WTC11 (cell line): ENCODE measurements around the gene LAGE3.

ENCODE experiments used
- CTCF ChIP-seq: fragments of 200-600 bp; IDR thresholded peaks from 2 replicates; pipeline ENCODE4 v1.8.0; 2022; ENCODE audit warnings: antibody characterized with exemption
- ELF4 ChIP-seq: sonication (generic); formaldehyde crosslinking; IDR thresholded peaks from 2 replicates; pipeline ENCODE4 v1.8.1; 2022; ENCODE audit warnings: low read depth, mild to moderate bottlenecking, moderate library complexity, missing genetic modification reagents
- HMGXB4 ChIP-seq: sonication (generic); formaldehyde crosslinking; IDR thresholded peaks from 2 replicates; pipeline ENCODE4 v1.8.1; 2023; ENCODE audit warnings: mild to moderate bottlenecking, moderate library complexity, missing genetic modification reagents
- JUN ChIP-seq: sonication (generic); formaldehyde crosslinking; IDR thresholded peaks from 2 replicates; pipeline ENCODE4 v1.8.0; 2023; ENCODE audit warnings: mild to moderate bottlenecking, missing genetic modification reagents
- NFE2L1 ChIP-seq: sonication (generic); formaldehyde crosslinking; IDR thresholded peaks from 2 replicates; pipeline ENCODE4 v1.8.1; 2023; ENCODE audit warnings: missing genetic modification reagents
- NFYB ChIP-seq: sonication (generic); formaldehyde crosslinking; conservative IDR thresholded peaks from 2 replicates; pipeline ENCODE4 v1.8.0; 2022; ENCODE audit warnings: low read depth, missing genetic modification reagents
- USF2 ChIP-seq: sonication (generic); formaldehyde crosslinking; IDR thresholded peaks from 2 replicates; pipeline ENCODE4 v1.8.1; 2023; ENCODE audit warnings: mild to moderate bottlenecking, missing genetic modification reagents, moderate library complexity
- ZNF121 ChIP-seq: sonication (generic); formaldehyde crosslinking; IDR thresholded peaks from 2 replicates; pipeline ENCODE4 v1.8.0; 2023; ENCODE audit warnings: missing genetic modification reagents

- TF ChIP-seq CTCF (no peak), ELF4 (CRISPR knock-in tag) (no peak), USF2 (CRISPR knock-in tag) (no peak), JUN (no peak), HMGXB4 (CRISPR knock-in tag) (no peak), NFYB (CRISPR knock-in tag) (no peak), ZNF121 (CRISPR knock-in tag) (no peak), NFE2L1 (no peak)
These were observed 36.9 kb downstream of the LAGE3 start for GRCh38 chrX:154441984-154442707.
